Ovary (tissue), 9 donors: ENCODE measurements around the gene KIRREL1. TPM values are rescaled to one million over a fixed set of nuclear protein-coding genes. Genes with fewer than 3 reads are reported as not detected.

Experiments used
- DNase-seq, 5 donors: peaks; one replicate each; pipeline ENCODE4 v3.0.0-alpha.2; 2019 to 2020
- H3K27ac ChIP-seq, 2 donors: fragments of 200-600 bp; one replicate each; pipeline versions ENCODE4 v1.5.1 to v1.8.0; 2019 to 2022
- H3K27me3 ChIP-seq: fragments of 200-600 bp; one replicate; pipeline ENCODE4 v1.8.0; 2022
- H3K36me3 ChIP-seq: fragments of 200-600 bp; sonication (generic); one replicate; pipeline ENCODE4 v1.5.1; 2019
- H3K4me1 ChIP-seq: one replicate; pipeline ENCODE4 v1.8.1; 2013; ENCODE audit warnings: mild to moderate bottlenecking, moderate library complexity; ENCODE audit not compliant: insufficient read depth
- H3K4me3 ChIP-seq: fragments of 200-600 bp; sonication (generic); one replicate; pipeline ENCODE4 v1.5.1; 2017
- H3K9me3 ChIP-seq, 2 donors: fragments of 200-600 bp in 1 of 2; sonication (generic) in 1 of 2; one replicate each; pipeline versions ENCODE4 v1.5.1 to v1.8.1; 2013 to 2019; ENCODE audit warnings: mild to moderate bottlenecking in 1 of 2, moderate library complexity in 1 of 2
- EP300 ChIP-seq: sonication (generic); formaldehyde crosslinking; IDR thresholded peaks from one replicate; pipeline ENCODE4 v1.6.1; 2017; ENCODE audit warnings: antibody characterized with exemption
- POLR2A ChIP-seq: fragments of 450-650 bp; IDR thresholded peaks from one replicate; pipeline ENCODE4 v1.6.1; 2017; ENCODE audit warnings: antibody characterized with exemption, mild to moderate bottlenecking, moderate library complexity
- WGBS, 3 donors: extraction: QIAGEN DNeasy Blood & Tissue Kit in 1 of 3; methylation state at CpG; one replicate each; pipeline versions ENCODE4 v1.1.5 to v1.1.7; 2013 to 2017; 5-methylcytosine and 5-hydroxymethylcytosine counted together
- intact Hi-C, 4 donors: fragments of 100-400 bp; cut with DNase I; formaldehyde crosslinking; loops; one replicate each; pipeline versions ENCODE4 v1.11.0 to v1.15.1; 2022 to 2023
- polyA plus RNA-seq, 2 donors: library from polyadenylated mRNA; stranded (reverse); fragments of 200-250 nt in 1 of 2; fragments of 350-450 nt in 1 of 2; fragmentation: Illumina TruSeq in 1 of 2; extraction: RNeasy Lipid Tissue Mini Kit (QIAGEN cat#74804) in 1 of 2; gene quantifications; one replicate each; pipeline ENCODE4 v1.2.3, GENCODE V29; 2013 to 2014
- total RNA-seq, 7 donors: library from RNA; depleted of rRNA in 2 of 7; stranded (reverse); fragments of >200 nt in 2 of 7; fragmentation: NEBNext Ultra II Directional in 3 of 7; extraction: Animal tissue kit (Norgen Biotek cat#: 25700) in 3 of 7; gene quantifications; one replicate each; pipeline versions ENCODE4 v1.1.0 to v1.2.4, GENCODE V29; 2016 to 2023
- TF ChIP-seq, protein P1 (sequence below), 3 donors: fragments of 450-650 bp in 2 of 3; fragments of 200-600 bp in 1 of 3; IDR thresholded peaks; one replicate each; pipeline versions ENCODE4 v1.5.1 to v1.8.0; 2016 to 2022; ENCODE audit warnings: antibody characterized with exemption in 3 of 3, mild to moderate bottlenecking in 1 of 3
- donor health status: DM: no; HTN: no; CAD: no; lungs with moderate emphysema.
- donor health status: DM: no; HTN: no; CAD: no.
- donor health status: Bipolar disorder and iron deficiency.
- donor health status: DM: yes; HTN: yes; CAD: no.
- donor health status: DM: no; HTN: no; CAD: no.
- donor health status: DM: yes; HTN: yes; CAD: no.

The KIRREL1 gene
- total and polyA plus RNA-seq, 9 donors, result 29.9 to 90.0 (median 65.8) TPM

- 17 to 39% (median 24%) methylated on average over 2 of the region's 2 CpGs for WGBS, 3 donors
- no peak overlapping the region for H3K4me3 ChIP-seq
- H3K27ac ChIP-seq, result no peak overlapping the region
- intact Hi-C loops, result no loop called here
- DNase-seq, result no peak
- no peaks in the 10 kb centered on the region for H3K9me3 ChIP-seq
- no peaks in the 10 kb centered on the region for H3K27me3 ChIP-seq
- peaks cover 10% of the 10 kb centered on the region for H3K4me1 ChIP-seq
- no peaks in the 10 kb centered on the region for H3K36me3 ChIP-seq
- TF ChIP-seq POLR2A, result no peak
These were observed 107.1 kb downstream of the KIRREL1 start for GRCh38 chr1:158100498-158100897.

GRCh38 chr1:158101455-158101854, 108.0 kb downstream of the KIRREL1 start:
- 81 to 93% (median 93%) methylated on average over 2 of the region's 2 CpGs for WGBS, 3 donors
- Histone ChIP-seq H3K9me3 (no peaks in the 10 kb centered on the region), H3K4me1 (peaks cover 10% of the 10 kb centered on the region), H3K36me3 (no peaks in the 10 kb centered on the region), H3K27ac (no peak overlapping the region), H3K4me3 (no peak overlapping the region), H3K27me3 (no peaks in the 10 kb centered on the region)
- no peak for DNase-seq
- TF ChIP-seq POLR2A (no peak), EP300 (no peak)
- TF ChIP-seq, protein P1, sequence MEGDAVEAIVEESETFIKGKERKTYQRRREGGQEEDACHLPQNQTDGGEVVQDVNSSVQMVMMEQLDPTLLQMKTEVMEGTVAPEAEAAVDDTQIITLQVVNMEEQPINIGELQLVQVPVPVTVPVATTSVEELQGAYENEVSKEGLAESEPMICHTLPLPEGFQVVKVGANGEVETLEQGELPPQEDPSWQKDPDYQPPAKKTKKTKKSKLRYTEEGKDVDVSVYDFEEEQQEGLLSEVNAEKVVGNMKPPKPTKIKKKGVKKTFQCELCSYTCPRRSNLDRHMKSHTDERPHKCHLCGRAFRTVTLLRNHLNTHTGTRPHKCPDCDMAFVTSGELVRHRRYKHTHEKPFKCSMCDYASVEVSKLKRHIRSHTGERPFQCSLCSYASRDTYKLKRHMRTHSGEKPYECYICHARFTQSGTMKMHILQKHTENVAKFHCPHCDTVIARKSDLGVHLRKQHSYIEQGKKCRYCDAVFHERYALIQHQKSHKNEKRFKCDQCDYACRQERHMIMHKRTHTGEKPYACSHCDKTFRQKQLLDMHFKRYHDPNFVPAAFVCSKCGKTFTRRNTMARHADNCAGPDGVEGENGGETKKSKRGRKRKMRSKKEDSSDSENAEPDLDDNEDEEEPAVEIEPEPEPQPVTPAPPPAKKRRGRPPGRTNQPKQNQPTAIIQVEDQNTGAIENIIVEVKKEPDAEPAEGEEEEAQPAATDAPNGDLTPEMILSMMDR (IDR thresholded peaks at IDR 0.05), result no peak
- intact Hi-C loops, result no loop called here

- TF ChIP-seq, protein P1 (IDR thresholded peaks at IDR 0.05), result no peak
- TF ChIP-seq POLR2A (no peak), EP300 (no peak)
- Histone ChIP-seq H3K27me3 (no peaks in the 10 kb centered on the region), H3K27ac (no peak overlapping the region), H3K4me1 (peaks cover 10% of the 10 kb centered on the region), H3K36me3 (no peaks in the 10 kb centered on the region), H3K4me3 (no peak overlapping the region), H3K9me3 (no peaks in the 10 kb centered on the region)
- intact Hi-C loops, result no loop called here
- 11 to 20% (median 16%) methylated on average over 1 of the region's 1 CpG for WGBS, 3 donors
- no peak for DNase-seq
These were observed 108.5 kb downstream of the KIRREL1 start for GRCh38 chr1:158101927-158102326.

DNA sequence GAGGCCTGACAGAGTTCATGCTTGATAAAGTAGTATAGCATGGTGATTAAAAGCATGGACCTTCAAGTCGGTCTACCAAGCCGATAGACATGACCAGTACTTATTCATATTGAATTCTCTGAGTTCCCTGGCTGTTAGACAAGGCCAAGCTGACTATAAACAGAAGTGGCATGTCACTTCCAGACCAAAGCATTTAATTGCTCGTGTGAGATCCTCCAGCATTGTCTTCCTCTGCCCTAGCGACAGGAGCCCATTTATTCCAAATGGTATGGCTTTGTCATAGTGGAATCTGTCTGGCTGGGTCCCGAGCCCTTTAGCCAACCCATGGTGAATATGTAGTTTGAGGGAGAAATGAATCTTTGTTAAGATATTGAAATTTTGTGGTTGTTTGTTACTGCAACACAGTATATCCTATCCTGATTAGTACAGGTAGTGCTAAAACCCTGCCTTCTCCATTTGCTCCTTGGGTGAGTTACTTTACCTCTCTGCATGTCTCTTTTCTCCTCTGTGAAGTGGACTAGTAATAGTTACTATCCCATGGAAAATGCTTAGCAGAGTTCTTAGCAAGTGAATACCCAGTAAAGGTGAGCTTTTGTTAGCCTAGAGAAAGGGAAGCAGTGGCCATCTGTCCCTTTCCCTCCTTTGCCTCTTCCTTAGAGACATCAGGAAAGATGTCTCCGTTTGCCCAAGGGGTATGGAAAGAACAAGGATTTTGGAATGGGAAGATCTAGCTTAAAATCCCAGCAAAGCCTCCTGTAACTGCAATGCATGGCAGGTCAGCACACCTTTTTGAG, 109.6 kb downstream of the KIRREL1 start:
- H3K4me1 ChIP-seq, result peaks cover 10% of the 10 kb centered on the region
- H3K27me3 ChIP-seq, result no peaks in the 10 kb centered on the region
- intact Hi-C loops, result no loop called here
- H3K27ac ChIP-seq, result no peak overlapping the region
- TF ChIP-seq EP300, result no peak
- TF ChIP-seq, protein P1 (IDR thresholded peaks at IDR 0.05), result no peak
- TF ChIP-seq POLR2A, result no peak
- no peaks in the 10 kb centered on the region for H3K36me3 ChIP-seq
- no peak for DNase-seq
- WGBS, 3 donors, result 43 to 54% (median 45%) methylated on average over 6 of the region's 6 CpGs
- no peaks in the 10 kb centered on the region for H3K9me3 ChIP-seq
- H3K4me3 ChIP-seq, result no peak overlapping the region

GRCh38 chr1:158103861-158104522, 110.5 kb downstream of the KIRREL1 start:
- Histone ChIP-seq H3K4me1 (peaks cover 5% of the 10 kb centered on the region), H3K36me3 (no peaks in the 10 kb centered on the region), H3K27ac (no peak overlapping the region), H3K9me3 (no peaks in the 10 kb centered on the region), H3K27me3 (no peaks in the 10 kb centered on the region), H3K4me3 (no peak overlapping the region)
- TF ChIP-seq EP300, result no peak
- no peak for TF ChIP-seq POLR2A
- TF ChIP-seq, protein P1 (IDR thresholded peaks at IDR 0.05), result no peak
- 23 to 37% (median 24%) methylated on average over 5 of the region's 5 CpGs for WGBS, 3 donors
- DNase-seq, result no peak
- intact Hi-C loops, result no loop called here
